ENCODE data around the gene B4GALNT3.

Gene B4GALNT3

DNA sequence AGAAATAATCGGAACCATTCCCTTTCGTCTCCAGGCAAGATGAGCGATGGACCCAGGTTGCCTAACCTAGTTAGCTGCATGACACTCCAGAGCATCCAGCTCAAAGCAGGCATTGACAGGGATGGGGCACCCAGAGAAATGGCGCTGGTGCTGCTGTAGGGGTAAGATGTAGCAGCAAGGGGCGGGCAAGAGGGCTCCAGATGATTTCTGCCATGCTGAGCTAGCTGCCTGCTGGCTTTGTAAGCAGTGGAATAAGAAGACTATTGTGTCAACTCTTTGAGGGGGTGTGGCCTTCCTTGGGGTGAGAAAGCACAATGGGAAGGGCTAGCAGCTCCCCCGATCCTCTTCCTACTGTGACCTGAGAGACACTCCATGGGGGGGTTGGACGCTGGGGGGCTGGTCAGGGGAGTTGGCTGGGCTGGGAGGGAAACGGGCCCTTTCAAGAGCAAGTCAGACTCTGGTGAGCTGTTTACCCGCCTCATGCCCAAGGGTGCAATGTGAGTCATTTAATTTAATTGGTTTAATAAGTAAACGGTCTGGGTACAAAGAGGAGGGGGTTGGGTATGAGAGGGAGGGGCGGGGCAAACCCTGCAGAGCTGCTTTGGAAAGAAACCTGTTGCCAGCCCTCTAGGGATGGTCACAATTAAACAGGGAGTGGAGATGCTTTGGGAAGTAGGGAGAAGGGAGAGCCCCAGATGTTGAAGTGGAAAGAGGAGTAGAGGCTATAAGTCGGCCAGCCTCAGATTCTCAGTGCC, 50.5 kb downstream of the B4GALNT3 start:
- DNase-seq, result no peak

- no peak for DNase-seq
These were observed 53.2 kb downstream of the B4GALNT3 start for GRCh38 chr12:512933-513332.

- no peak for DNase-seq
These were observed 53.7 kb downstream of the B4GALNT3 start for GRCh38 chr12:513446-513845.

DNA sequence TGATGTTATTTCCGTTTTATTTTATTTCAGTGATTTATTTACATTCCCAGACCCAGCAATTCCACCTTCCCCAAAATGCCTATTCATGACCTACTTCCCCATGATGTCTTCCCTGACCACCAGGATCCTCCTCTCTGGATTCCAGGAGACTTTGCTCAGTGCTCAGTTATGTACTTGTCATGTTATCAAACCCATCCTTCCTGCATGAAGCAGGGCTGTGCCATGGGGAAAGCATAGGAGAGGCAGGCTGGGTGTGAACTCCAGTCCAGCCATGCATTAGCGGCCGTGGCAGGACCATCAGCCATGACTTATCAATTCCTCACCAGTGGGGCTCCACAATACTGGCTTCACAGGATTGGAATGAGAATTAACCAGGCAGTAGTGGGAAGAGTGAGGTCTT, 57.8 kb downstream of the B4GALNT3 start:
- DNase-seq, result no peak

GRCh38 chr12:520119-520518, 60.4 kb downstream of the B4GALNT3 start:
- no peak for DNase-seq

- no peak for DNase-seq
These were observed 63.1 kb downstream of the B4GALNT3 start for GRCh38 chr12:522692-523378.

DNA sequence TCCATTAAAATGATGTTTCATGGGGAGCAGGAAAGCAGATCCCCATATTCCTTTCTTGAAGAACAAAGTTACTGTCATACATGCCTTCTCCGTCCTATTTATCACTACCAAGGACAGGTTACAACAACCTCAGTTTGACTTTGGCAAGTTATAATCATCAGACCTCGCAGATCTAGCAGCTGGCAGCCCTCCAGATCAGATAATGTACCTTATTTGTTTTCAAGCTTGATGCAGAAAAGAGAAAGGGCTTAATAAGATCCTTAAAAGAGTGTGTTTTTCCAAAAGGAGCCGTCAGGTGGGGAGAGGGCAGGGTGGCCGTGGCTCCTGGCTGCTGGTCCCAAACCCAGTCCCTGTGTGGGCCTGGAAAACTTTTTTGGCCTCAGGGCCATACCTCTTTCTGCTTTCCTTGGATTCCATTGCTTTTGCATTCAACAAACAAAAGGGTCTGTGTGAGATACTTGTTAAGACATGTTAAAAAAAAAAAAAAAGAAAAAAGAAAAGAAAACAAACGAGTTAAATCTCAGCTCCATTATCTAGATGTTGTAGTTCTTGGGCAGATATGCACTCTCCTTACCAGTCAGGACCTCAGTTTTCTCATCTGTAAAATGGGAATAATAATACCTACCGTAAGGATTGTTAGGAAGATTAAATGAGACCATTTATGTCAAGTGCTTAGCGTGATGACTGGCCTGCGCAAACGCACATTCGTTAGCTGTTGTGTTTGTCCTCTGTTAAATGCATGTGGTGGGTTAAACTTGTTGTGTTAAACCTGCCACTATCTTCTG, 64.6 kb downstream of the B4GALNT3 start:
- DNase-seq, result no peak

DNA sequence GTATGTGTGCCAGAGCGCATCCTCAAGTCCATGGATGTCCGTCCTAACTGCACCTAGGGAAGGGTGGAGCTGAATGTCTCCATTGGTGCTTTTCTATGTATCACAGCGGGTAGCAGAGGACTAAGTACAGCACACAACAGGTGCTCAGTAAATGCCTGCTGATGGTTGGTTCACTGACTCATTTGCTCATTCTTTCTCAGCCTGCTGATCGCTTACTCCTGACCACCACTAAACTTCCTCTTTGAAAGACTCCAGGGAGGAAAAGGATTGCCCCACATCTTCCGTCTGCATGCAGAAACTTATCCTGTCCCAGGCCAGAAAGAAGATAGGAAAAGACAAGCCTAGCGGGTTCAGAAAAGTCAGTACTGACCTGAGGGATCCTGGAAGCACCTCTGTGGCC, 66.3 kb downstream of the B4GALNT3 start:
- no peak for DNase-seq

GRCh38 chr12:527241-527640, 67.5 kb downstream of the B4GALNT3 start:
- DNase-seq, result no peak

DNA sequence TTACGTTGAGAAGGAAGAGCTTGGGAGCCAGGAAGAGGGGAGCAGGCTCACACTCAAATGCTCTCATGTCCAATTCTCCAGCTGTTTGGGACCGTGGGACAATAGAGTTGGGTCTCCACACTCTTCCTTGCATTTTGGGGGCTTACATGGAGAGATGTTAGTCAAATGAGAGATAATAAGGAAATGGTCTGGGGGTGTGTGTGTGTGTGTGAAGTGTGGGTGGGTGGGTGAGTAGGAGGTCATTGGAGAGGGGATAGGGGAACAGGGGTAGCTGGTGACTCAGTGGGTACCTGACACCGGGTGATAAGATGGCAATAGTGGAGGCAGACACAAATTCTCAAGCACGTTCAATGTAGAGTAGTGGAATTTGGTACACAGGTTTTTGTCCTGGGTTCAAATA, 68.0 kb downstream of the B4GALNT3 start:
- no peak for DNase-seq

DNA sequence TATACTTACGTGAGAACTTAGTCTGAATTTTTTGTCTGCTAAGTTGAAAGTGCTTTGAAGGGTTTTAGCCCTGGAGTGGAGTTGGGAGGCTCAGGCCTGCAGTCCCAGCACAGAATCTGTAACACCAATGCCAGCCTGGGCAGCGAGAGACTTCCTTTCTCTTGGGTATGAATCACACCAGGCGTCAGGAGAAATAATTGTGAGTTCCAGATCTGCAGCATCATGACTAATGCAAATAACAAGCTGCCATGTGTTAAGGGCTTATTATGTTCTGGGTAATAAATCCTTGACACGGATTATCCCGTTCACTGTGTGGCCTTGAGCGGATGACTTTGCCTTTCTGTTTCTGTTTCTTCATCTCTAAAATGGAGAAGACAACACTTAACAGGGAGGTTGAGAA, 70.6 kb downstream of the B4GALNT3 start:
- no peak for DNase-seq

GRCh38 chr12:530821-531220, 71.1 kb downstream of the B4GALNT3 start:
- DNase-seq, result no peak

DNA sequence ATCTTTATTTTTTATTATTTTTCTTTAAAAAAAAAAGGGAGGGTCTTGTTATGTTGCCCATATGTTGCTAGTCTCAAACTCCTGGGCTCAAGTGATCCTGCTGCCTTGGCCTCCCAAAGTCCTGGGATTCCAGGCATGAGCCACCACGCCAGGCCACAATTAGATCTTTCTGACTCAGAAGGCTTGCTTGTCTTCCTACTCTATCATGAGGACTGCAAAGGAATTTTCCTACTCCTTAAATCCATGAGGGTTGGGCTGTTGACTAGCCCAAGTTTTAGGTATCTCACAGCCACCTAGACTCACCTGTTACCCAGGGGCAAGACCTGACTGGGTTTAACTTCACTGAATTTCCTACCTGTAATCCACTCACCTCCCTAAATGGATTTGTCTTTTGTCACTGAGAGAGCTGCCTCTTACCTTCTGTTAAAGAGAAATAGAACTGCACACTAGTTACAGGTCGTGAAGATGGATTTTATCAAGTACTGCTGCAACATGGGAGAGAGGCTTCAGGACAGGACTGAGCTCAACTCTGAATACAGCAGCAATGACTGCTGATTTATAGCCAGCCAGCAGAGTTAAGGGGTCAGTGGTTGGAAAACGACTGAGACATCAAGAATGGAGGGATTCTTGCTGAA, 72.3 kb downstream of the B4GALNT3 start:
- DNase-seq, result no peak

DNA sequence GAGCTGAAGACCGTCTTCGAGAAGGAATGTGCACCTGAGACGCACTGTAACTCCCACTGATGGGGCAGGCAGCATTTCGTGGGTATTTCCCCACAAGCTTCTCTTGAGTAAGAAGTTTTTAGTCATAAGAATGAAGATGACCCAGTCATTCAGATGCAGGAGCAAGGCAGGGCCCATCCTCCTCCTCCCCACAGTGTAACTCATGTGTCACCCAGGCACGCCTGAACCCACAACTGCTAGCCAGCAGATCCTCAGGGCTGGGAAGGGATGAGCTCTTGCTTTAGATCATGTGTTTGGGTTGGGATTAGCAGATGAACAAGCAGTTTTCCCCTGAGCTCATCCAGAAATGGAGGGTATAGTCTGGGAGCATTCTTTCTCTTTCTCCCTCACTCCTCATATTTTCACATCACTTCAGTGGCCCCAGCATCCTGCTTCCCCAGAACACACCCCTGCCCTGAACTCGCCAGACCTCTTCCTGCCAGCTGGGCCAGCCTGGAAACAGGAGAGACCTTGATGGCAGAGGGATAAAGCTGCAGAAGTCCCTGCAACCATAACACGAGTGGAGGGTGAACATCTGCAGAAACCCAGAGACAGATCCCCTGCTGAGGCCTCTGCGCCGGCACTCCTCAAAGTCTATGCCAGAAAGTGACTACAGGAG, 73.3 kb downstream of the B4GALNT3 start:
- DNase-seq, result no peak

GRCh38 chr12:533718-534117, 74.0 kb downstream of the B4GALNT3 start:
- DNase-seq, result no peak

DNA sequence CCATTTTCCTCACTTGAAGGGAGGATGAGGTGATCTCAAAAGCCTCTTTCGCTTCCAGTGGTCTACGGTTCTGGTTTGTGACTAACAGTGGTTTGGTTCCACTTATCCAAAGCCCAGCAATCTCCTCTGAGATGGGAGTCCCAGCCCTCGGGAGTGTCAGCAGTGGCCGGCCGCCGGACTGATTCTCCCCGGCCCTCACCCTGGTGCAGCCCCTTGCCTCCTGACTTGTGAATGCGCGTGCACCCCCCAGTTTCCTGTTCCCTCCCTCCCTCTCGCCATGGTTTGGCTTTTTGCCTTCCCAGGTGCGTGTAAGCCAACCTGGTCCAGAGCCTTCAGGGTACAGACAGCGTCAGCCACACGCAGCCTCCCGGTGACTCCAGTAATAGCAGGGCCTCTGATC, 74.5 kb downstream of the B4GALNT3 start:
- no peak for DNase-seq

- DNase-seq, result no peak
These were observed 75.7 kb downstream of the B4GALNT3 start for GRCh38 chr12:535396-535795.

DNA sequence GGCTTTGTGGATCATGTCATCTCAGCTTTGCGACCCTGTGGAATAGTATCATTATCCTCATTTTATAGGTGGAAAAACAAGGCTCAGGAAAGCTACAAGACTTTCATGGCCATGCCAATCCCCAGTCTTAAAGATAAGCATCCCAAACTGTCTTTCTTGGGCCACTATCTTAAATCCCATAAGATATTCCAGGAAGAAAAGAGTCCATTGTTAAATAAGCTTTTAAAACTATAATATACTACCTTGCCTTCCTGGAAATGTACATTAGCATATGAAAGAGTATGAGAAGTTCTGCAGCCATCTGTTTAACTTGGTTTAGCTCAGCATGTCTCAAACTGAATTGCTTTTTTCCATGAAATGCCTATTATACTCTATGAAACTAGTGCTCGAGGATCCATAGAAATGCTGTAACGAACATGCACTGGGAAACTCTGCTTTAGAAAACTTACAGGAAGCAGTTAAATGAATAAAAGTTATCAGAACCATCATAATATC, 77.1 kb downstream of the B4GALNT3 start:
- no peak for DNase-seq

GRCh38 chr12:537772-538171, 78.0 kb downstream of the B4GALNT3 start:
- no peak for DNase-seq

DNA sequence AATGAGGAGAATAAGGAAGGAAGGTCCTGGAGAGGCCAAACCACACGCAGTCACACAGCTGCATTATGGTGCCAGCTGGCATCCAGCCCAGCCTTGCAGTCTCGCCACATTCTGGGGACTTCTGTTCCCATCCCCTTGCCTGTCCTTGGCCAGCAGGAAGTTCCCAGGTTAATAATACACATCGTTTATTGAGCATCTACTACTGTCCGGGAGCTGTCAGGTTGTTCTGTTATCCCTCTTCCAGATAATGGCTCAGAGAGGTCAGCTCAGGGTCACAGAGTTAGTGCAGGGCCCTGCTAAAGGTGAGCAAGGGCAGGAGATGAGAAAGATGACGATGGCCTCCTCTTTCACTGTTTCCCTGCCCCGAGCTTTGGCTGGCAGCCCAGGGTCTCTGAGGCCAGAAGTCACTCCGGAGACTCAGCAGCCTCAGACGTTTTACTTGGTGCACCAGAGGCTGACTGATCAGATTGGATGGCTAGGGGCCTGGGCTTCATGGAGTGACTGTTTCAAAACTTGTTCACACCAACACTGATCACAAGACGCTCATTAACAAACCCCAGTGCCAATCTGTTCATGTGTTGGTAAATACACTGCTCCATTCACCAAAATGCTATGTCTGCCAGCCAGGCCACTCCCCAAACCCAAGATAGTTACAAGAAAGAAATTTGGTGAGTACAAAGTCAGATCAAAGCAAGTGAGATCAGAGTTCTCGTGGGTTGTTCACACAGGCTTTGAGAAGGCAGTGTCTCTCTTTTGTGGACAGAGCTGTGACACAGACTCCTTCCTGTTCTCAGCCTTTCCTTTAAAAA, 79.2 kb downstream of the B4GALNT3 start:
- no peak for DNase-seq

- no peak for DNase-seq
These were observed 80.0 kb downstream of the B4GALNT3 start for GRCh38 chr12:539540-540310.

Measured in stimulated activated CD4-positive, alpha-beta T cell treated with anti-CD3 and anti-CD28 coated beads, Interleukin-15, amount 100 ng/mL, for 24 hours (primary cell).